ENCODE measurements around the gene ARHGAP42.

GRCh38 chr11:100727410-100727809 is 40.3 kb downstream of the ARHGAP42 start:
- TF ChIP-seq, protein P1, sequence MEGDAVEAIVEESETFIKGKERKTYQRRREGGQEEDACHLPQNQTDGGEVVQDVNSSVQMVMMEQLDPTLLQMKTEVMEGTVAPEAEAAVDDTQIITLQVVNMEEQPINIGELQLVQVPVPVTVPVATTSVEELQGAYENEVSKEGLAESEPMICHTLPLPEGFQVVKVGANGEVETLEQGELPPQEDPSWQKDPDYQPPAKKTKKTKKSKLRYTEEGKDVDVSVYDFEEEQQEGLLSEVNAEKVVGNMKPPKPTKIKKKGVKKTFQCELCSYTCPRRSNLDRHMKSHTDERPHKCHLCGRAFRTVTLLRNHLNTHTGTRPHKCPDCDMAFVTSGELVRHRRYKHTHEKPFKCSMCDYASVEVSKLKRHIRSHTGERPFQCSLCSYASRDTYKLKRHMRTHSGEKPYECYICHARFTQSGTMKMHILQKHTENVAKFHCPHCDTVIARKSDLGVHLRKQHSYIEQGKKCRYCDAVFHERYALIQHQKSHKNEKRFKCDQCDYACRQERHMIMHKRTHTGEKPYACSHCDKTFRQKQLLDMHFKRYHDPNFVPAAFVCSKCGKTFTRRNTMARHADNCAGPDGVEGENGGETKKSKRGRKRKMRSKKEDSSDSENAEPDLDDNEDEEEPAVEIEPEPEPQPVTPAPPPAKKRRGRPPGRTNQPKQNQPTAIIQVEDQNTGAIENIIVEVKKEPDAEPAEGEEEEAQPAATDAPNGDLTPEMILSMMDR (IDR thresholded peaks at IDR 0.05): no peak
- TF ChIP-seq POLR2A (IDR thresholded peaks at IDR 0.05): no peak
